Raji (cell line): ENCODE measurements around the gene MEX3A.

Experiments
- POLR2A ChIP-seq: IDR thresholded peaks from 2 replicates; pipeline ENCODE4 v1.6.1; 2011; ENCODE audit warnings: low read depth, low read length, control low read depth; ENCODE audit not compliant: insufficient read depth

MEX3A gene

DNA sequence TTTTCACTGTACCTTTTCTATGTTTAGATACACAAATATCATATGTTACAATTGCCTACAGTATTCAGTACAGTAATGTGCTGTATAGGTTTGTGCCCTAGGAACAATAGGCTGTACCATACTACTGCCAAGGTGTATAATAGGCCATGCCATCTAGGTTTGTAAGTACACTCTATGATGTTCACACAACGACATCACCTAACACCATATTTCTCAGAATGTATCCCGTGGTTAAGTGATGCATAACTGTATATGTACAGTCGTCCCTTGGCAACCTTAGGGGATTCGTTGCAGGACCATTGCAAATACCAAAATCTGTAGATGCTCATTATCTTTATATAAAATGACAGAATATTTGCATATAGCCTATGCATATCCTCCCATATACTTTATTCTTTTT is 55.7 kb downstream of the MEX3A start:
- TF ChIP-seq POLR2A, result no peak

DNA sequence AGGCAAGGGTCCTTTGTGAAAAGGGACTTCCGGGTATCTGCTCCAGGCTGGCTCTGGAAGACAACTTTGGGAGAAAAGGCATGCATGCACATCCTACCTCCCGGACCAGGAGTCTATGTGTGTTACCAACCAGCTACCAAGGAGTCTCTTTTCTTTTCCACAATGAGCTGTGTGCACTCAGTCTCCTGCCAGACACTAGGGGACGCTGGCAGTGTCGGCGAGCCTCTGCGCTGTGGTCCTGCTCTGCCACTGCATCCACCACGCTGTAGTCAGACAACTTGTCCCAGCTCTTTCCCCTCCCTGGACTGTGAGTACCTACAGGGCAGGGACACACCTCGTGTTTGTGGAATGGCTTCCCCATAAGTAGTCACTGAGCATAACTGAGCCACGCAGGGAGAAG is 56.4 kb downstream of the MEX3A start:
- TF ChIP-seq POLR2A, result no peak

- TF ChIP-seq POLR2A, result no peak
Measured at GRCh38 chr1:156024801-156025200, 57.5 kb downstream of the MEX3A start.
